ENCODE data around the gene SWSAP1. TPM values are rescaled to one million over a fixed set of nuclear protein-coding genes. Genes with fewer than 3 reads are reported as not detected.
A peak's percentile ranks its signal among the peaks of the same experiment; 100 is the strongest.
"Not testable (repeated sequence)": the region's sequence is repeated elsewhere in the genome, so short reads cannot be mapped to it uniquely, and the experiment has no call there.

SWSAP1 gene
- total RNA-seq, 1 donor, result 4.6 TPM

DNA sequence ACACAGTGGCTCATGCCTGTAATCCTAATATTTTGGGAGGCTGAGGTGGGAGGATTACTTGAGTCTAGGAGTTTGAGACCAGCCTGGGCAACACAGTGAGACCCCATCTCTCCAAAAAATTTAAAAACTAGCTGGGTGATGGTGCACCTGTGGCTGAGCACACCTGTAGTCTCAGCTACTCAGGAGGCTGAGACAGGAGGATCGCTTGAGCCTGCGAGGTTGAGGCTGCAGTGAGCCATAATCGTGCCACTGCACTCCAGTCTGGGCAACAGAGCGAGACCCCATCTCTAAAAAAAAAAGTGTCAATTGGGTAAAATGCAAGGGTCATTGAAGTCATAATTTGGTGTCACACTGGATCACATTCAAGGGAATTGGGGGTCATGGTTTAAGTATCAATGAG lies 20.4 kb upstream of the SWSAP1 start:
- DNase-seq (ENCODE audit: low read depth in 2 of 3, low spot score in 2 of 3), result not testable (repeated sequence)

DNA sequence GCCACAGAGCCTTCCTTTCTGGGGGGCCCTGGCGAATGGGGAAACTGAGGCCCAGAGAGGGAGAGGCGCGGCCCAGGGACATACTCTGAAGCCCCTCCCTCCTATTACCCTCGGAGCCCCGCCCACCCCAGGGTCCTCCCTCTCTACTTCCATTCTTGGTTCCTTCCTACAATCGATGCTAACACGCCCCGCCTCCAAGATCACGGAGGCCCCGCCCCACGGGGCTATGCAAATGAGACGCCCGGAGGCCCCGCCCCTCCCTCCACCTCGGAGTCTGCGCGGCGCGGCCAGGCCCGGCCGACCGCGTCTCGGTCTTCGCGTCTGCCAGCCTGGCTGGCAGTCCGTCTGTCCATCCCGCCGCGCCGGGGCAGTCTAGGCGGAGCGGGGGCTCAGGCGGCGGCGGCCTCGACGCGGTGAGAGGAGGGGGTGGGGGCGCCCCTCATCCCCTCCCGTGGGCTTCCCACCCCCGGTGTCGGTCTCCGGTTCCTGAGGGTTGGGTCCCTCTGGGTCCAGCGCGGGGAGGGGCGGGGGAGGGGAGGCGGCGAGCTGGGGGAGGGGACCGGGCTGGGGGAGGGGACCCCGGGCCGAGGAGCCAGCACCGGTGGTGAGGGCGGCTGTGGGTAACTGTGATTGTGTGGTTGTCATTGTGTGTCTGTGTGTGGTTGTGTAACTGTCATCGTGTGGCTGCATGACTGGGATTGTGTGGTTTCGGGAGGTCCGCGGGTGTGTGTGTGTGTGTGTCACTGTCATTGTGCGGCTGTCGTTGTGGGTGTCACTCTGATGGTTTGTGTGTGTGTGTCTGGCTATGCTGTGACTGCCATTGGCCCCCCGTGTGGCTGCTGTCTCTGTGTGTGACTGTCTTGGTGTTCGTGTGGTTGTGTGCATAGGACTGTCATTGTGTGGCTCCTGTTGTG lies 19.0 kb upstream of the SWSAP1 start, which contains the start of gene PLPPR2:
PLPPR2 (plus strand) TSS at position 273 of the 914 bp plus-strand sequence. CDS start 2,242 bp downstream, outside the sequence.
- peak; percentile 49 to 93 (median 93) for DNase-seq (ENCODE audit: low read depth in 2 of 3, low spot score in 2 of 3)

DNA sequence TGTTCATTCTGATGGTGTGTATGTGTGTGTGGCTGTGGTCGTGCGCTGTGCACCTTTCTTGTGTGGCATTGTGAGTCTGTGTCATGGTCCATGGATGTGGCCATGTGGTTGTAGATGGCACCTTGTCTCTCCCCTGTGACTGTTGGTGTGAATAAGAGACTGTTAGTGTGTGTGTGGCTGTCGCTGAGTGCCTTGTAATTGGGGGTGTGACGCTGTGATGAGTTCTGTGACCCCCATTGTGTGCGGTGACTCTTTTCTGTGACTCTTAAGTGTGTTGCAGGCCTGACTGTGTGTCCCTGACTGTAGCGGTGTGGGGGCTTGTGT lies 18.4 kb upstream of the SWSAP1 start:
- DNase-seq (ENCODE audit: low read depth in 2 of 3, low spot score in 2 of 3), result no peak

DNA sequence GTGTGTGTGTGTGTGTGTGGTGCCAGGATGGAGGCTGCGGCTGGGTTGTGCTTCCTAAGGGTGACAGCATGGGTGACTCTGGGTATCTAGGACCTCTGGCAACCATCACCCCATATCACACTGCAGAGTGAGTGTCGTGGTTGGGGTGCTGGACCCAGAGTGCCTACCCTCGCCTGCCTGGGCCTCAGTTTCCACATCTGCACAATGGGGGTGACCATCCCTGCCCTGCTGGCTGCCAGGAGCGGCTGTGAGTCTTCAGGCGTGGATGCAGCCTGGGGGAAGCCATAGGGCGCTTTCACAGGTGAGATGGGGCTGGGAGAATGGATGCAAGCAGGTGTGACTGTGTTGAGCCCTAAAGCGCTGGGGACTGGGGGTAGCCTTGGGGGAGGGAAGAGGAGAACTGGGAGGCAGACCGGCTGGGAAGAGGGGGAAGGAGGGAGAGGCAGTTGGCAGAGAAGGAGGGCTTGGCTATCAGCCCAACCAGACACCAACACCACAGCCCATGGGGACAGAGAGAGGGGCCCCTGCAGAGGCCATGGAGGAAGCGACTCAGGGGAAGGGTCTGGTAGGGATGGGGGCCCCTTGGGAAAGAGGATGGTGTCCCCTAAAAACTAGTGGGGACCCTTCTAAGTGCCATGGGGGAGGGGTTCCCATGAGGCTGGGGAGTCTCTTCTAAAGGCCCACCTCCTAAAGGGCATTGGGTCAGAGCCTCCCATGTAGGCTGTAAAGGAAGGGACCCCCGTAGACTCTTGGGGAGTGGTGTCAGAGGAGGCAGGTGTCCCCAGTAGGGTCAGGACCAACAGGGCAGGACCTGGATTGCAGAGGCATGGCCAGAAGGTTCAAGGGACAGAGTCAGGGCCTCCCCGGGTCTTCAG lies 17.6 kb upstream of the SWSAP1 start:
- DNase-seq (ENCODE audit: low read depth in 2 of 3, low spot score in 2 of 3), result no peak

DNA sequence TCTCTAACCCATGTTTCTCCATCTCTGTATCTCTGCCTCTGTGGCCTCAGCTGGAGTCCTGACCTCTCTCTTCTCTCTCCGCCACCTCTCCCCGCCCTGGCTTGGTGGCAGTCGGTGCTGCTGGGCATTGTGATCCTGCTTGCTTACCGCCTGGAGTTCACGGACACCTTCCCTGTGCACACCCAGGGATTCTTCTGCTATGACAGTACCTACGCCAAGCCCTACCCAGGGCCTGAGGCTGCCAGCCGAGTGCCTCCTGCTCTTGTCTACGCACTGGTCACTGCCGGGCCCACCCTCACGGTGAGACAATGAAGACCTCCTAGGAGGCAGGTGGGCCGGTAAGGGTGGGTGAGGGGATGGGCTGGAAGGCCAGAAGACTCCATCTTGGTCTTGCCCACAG lies 15.0 kb upstream of the SWSAP1 start:
- no peak for DNase-seq (ENCODE audit: low read depth in 2 of 3, low spot score in 2 of 3)

DNA sequence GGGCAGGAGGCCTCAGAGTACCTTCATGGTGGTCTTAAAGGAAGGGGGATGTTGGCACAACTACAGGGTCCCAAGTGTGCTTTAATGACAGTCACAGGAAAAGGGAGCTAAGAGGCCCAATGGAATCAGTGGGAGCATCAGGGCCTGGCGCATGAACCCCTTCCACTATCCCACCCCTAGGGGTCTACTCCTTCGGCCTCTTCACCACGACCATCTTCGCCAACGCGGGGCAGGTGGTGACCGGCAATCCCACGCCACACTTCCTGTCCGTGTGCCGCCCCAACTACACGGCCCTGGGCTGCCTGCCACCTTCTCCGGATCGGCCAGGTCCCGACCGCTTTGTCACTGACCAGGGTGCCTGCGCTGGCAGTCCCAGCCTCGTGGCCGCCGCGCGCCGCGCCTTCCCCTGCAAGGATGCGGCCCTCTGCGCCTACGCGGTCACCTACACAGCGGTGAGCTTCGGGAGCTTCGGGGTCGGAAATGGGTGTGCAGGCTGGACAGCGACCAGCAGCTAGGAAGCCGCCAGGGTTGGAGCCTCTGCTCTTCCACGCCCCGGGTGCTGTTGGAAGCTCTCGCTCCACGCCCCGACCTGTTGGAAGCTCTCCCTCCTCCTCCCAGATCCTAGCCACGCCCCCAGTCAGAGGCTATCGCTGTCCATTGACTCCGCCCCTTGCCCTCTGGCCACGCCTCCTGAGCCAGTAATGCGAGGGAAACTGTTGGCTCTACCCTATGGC lies 13.3 kb upstream of the SWSAP1 start:
- no peak for DNase-seq (ENCODE audit: low read depth in 2 of 3, low spot score in 2 of 3)

DNA sequence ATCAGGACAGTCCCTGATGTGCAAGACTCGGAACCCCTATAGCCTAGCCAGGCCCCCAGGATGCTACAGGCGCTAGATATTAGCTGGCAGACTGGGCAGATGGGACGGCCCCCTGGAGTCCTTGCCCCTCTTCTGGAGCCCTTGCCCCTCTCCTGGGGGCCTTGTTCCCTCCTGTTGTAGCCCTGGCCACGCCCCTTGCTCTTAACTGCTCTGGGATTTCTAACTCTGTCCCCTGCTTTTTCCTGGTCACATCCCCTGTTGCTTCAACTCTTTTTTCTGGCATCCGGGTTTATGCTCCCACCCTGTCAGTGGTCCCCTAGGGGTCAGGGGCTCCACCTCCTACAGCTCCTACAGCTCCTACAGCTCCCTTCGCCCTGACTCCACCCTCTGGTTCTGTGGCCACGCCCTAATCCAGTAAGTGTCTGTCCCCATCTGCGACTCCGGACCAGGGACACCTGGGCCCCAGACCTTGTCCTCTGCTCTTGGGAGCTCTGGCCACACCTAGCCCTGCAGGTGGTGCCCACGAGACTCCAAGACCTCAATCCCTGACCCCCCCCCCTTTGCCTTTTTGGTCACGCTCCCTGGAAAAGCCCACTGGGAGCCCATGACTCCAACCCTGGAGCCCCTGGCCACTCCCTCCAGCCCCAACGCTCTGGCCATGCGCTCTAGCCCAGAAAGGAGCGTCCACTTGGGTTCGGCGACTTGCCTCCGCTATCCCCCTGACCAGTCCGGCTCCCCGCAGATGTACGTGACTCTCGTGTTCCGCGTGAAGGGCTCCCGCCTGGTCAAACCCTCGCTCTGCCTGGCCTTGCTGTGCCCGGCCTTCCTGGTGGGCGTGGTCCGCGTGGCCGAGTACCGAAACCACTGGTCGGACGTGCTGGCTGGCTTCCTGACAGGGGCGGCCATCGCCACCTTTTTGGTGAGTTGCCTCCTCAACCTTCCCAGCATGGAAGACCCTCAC lies 12.4 kb upstream of the SWSAP1 start:
- no peak for DNase-seq (ENCODE audit: low read depth in 2 of 3, low spot score in 2 of 3)

DNA sequence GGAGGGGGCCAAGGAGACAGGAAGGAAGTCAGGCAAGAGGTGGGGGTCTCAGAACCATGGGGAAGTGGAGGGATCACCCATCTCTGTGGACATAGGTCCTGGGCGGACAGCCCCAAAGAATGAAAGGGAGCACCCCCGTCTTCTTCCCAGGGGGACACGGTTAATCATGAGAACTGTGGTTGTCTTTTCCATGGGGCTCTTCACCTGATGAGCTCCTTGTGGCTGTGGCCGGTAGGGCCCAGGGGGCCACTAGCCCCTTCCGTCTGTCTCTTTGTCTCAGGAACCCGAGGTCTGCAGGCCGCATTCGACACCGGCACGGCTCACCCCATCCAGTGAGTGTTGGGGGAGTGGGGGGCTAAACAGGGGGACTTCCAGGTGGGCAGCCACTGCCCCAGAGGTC lies 10.6 kb upstream of the SWSAP1 start:
- DNase-seq (ENCODE audit: low read depth in 2 of 3, low spot score in 2 of 3), result no peak

DNA sequence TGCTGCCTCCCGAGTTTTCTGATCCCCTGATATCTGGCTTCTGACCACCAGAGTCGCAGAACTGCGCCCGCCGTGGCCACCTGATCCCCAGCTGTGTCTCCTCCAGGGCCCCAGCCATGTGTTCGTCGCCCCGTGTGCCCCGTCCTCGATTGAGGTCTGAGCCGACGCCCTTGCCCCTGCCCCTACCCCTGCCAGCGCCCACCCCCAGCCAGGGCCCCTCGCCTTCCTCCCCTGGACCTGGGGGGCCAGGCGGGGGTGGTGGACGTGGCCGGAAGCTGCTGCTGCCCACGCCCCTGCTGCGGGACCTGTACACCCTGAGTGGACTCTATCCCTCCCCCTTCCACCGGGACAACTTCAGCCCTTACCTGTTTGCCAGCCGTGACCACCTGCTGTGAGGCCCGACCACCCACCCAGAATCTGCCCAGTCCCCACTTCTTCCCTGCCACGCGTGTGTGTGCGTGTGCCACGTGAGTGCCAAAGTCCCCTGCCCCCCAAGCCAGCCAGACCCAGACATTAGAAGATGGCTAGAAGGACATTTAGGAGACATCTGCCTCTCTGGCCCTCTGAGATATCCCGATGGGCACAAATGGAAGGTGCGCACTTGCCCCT lies 10.1 kb upstream of the SWSAP1 start:
- DNase-seq (ENCODE audit: low read depth in 2 of 3, low spot score in 2 of 3), result no peak

DNA sequence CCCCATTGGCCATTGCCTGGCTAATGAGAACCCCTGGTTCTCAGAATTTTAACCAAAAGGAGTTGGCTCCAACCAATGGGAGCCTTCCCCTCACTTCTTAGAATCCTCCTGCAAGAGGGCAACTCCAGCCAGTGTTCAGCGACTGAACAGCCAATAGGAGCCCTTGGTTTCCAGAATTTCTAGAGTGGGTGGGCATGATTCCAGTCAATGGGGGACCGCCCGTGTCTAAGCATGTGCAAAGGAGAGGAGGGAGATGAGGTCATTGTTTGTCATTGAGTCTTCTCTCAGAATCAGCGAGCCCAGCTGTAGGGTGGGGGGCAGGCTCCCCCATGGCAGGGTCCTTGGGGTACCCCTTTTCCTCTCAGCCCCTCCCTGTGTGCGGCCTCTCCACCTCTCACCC lies 9.5 kb upstream of the SWSAP1 start:
- DNase-seq (ENCODE audit: low read depth in 2 of 3, low spot score in 2 of 3), result no peak

DNA sequence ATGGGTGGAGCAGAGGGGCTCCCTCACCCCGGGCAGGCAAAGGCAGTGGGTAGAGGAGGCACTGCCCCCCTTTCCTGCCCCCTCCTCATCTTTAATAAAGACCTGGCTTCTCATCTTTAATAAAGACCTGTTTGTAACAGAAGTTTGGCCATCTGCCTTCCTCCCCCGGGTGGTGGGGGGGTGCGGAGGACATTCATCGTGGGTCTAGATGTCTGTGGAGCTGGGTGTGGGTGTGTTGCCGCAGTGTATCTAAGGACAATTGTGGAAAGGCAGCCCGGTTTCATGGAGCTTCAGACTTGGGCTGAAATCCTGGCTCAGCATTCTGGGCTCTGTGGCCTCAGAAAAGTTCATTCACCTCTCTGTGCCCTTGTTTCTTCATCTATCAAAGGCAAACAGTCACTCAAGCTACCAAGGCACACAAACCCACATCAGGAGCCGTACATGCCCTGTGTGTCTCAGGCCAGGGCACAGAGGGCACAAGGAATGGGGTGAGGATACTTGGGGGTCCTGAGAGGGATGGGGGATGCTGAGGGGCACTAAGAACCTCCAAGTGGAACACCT lies 8.8 kb upstream of the SWSAP1 start:
- DNase-seq (ENCODE audit: low read depth in 2 of 3, low spot score in 2 of 3), result no peak

DNA sequence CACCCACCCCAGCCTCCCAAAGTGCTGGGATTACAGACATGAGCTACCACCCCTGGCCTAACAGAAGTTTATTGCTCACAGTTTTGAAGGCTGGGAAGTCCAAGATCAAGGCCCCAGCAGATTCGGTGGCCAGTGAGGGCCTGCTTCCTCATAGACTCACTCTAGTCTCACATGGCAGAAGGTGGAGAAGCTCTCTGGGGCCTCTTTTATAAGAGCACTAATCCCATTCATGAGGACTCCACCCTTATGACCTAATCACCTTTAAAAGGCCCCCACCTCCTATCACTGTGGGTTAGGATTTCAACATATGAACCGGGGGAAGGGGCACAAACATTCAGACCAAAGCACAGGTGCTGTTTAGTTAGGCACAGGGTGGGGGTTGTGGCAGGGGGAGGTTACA lies 6.9 kb upstream of the SWSAP1 start:
- no peak for DNase-seq (ENCODE audit: low read depth in 2 of 3, low spot score in 2 of 3)

DNA sequence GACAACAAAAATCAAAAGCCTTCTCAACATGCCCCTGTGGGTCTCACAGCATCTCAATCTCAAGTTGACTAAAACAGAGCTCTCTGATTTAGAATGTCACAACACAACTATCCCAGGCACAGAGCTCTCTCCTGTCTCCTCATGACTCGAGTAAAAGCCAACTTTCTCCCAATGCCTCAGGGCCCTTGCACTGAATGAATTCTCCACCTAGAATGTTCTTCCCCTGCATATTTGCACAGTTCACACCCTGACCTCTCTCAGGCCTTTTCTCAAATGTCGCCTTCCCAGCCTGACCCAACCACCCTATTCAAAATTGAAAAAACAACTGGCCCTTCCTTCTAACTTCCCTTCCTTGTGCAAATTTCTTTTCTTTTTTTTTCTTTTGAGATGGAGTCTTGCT lies 3.7 kb upstream of the SWSAP1 start:
- DNase-seq (ENCODE audit: low read depth in 2 of 3, low spot score in 2 of 3), result no peak

DNA sequence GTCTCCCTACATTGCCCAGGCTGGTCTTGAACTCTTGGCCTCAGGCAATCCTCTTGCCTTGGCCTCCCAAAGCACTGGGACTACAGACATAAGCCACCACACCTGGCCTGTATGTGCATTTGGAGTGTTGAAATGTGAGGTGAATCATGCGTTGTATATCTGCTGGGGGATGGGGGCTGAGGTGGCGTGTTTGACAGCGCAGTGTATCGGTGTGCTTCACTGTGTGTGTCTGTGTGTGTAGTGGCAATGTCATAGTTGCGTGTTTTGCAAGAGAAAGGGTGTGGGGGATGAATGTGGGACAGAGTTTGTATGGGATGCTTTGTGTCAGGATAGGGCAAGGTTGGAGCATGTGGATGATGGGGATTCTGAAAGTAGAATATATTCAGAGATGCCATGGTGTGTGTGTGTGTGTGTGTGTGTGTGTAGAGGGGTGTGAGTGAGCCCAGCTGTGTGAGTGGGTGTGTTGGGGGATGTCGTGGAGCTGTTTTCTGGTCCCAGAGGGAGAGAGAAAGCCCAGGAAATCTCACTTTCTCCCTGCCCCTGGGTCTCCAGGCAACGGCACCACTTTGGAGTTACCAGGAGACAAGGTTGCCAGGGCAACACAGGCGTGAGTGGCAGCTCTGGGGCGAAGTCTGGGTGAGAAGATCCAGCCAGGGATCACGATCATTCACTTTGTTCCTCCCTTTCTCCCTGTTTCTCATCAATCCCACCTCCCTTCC lies 1.1 kb upstream of the SWSAP1 start:
- peak in 1 of 3 donors; percentile 53 for DNase-seq (ENCODE audit: low read depth in 2 of 3, low spot score in 2 of 3)

DNA sequence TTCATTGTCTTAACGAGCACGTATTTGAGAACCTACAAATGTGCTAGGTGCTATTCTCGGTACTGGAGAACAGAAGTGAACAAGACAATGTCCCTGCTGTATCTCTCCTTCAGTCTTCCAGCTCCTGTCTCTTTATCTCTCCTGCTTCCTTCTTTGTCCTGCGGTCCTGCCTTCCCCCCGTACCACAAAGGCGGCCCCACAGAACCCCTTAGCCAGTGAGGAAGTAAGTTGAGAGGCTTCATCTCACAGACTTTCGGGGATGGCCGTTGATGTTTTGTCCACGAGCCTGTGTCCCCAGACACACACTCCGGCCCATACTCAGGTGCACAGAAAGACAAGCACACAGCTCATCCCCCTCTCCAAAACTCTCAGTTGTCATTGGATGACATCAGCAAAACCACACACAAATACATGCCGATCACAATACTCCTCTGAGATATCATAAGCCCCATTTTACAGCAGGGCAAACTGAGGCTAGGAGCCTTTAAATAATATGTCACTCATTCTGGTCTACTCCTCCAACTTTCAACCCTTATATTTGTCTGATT lies 507 bp upstream of the SWSAP1 start:
- peak in 1 of 3 donors; percentile 48 for DNase-seq (ENCODE audit: low read depth in 2 of 3, low spot score in 2 of 3)

DNA sequence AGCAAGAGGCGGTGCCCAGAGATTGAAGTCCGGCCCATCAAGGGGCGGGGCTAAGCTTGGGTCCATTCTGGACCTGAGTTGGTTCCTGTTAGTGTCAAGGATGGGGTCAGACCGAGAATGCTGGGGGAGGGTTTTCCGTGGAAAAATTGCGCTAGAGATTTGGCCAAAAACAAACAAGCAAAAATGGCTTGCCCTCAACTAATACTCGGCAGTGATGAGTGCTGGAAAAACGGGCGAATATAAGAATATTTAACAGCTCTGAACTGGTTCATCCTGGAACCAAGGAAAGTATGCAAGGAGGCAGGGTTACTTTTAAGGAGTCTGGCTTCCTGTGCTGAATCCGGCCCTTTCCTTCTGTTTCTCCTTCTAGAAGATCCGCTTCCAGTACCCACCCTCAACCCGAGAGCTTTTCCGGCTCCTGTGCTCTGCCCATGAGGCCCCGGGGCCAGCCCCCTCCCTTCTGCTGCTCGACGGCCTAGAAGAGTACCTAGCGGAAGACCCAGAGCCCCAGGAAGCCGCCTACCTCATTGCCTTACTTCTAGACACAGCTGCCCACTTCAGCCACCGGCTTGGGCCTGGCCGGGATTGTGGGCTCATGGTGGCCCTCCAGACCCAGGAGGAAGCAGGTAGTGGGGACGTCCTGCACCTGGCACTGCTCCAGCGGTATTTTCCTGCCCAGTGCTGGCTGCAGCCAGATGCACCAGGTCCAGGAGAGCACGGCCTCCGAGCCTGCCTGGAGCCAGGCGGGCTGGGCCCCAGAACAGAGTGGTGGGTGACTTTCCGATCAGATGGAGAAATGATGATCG lies 880 bp downstream of the SWSAP1 start:
- DNase-seq (ENCODE audit: low read depth in 2 of 3, low spot score in 2 of 3), result peak; percentile 47 to 79 (median 70)

DNA sequence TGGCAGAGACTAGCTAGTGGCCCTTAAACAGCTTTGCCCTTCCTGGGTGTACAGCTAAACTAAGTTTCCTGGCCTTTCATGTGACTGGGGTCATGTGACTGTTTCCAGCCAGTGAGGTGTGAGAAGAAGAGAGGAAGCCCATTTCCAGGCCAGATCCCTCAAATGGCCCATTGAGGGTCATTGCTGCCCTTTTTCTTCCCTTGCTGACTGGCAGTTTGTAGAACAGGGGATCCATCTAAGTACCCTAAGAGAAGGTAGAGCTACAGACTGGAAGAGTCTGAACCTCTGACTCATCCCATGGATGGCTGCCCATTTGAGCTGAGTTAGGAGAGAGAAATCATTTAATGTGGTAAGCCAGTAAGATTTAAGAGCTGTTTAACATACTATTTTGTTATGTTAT lies 2.8 kb downstream of the SWSAP1 start:
- DNase-seq (ENCODE audit: low read depth in 2 of 3, low spot score in 2 of 3), result no peak
